Activated CD8-positive, alpha-beta memory T cell treated with anti-CD3 and anti-CD28 coated beads, Interleukin-2, amount 50 U/mL, for 24 hours (primary cell): ENCODE measurements around the gene RAP1B.
A peak's percentile ranks its signal among the peaks of the same experiment; 100 is the strongest.

Experiments
- DNase-seq: peaks from one replicate; pipeline ENCODE4 v3.0.0-alpha.2; 2020; ENCODE audit errors: extremely low read depth

Gene RAP1B

GRCh38 chr12:68610370-68611093 lies at the start of gene RAP1B:
Gene RAP1B, plus strand, starts transcription at chr12:68610899. Its CDS starts 37,826 bp downstream, at chr12:68648725.
- DNase-seq: peak; percentile 65

DNA sequence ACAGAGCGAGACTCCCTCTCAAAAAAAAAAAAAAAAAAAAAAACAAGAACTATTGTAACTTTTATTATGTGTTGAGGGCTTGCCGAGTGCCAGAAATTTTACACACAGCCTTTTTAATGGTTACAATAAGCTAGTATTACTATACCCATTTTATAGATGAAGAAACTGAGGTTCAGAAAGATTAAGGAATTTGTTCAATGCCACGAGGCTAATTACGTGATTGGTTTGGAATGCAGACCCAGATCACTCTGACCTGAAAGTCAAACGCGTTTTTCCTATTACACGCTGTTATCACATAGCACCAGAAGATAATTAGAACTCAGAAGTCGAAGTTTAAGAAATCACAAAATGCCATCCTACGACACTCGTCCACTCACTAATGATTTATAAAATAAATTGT lies 48.9 kb upstream of the RAP1B start:
- no peak for DNase-seq

GRCh38 chr12:68564166-68564565 lies 46.5 kb upstream of the RAP1B start:
- no peak for DNase-seq

GRCh38 chr12:68565391-68565903 lies 45.3 kb upstream of the RAP1B start:
- DNase-seq: no peak

GRCh38 chr12:68568922-68569569 lies 41.7 kb upstream of the RAP1B start:
- DNase-seq: no peak

- DNase-seq: no peak
Measured at GRCh38 chr12:68572661-68573060, 38.0 kb upstream of the RAP1B start.

GRCh38 chr12:68573406-68573805 lies 37.3 kb upstream of the RAP1B start:
- no peak for DNase-seq

DNA sequence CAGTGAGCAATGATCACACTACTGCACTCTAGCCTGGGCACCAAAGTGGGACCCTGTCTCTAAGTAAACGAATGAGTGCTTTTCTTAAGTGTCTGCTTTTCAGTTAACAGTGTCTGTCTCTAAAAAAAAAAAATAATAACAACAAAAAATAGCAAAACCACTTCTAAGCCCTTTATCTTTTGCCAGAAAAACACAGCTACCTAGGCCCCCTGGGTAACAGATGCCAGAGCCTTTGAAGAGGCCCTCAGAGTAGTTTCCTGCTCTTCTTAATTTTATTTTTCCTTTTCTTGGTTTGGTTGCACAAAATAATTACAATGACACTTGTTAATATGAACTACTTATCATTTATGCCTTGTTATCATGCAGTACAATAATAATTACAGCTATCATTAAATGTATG lies 32.8 kb upstream of the RAP1B start:
- no peak for DNase-seq

- no peak for DNase-seq
Measured at GRCh38 chr12:68578765-68579164, 31.9 kb upstream of the RAP1B start.

DNA sequence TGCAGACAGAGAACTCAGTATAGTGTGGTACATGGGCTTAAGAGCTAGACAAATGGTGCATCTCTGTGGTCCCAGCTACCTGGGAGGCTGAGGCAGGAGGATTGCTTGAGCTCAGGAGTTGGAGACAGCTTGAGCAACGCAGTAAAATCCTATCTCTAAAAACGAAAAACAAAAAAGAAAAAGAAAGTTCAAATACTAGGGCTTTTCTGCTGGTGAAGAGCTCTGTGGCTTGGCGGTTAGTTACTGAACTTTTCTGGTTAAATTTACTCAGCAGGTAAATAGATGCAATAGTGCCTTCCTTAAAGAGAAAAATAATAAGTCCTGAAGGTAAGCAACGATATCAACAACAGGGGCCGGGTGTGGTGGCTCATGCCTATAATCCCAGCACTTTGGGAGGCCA lies 31.4 kb upstream of the RAP1B start:
- DNase-seq: no peak

- no peak for DNase-seq
Measured at GRCh38 chr12:68580911-68581310, 29.8 kb upstream of the RAP1B start.

DNA sequence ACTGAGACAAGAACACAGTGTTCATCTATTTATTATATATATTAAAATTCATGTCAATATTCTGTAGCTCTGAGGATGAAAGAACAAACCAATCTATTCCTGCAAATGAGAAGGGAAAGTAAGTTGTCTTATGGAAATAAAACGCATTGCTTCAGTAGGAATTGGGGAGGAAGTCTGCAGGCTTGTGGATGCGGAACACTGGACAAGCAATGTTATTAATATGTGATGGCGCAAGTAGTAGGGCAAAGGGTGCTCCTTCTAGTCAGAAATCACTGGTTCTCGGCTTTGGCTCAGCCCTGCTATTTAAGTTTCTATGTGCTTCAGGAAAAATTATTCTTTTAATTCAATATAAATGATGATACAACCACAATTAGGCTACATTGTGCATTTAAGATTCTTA lies 28.8 kb upstream of the RAP1B start:
- DNase-seq: no peak

DNA sequence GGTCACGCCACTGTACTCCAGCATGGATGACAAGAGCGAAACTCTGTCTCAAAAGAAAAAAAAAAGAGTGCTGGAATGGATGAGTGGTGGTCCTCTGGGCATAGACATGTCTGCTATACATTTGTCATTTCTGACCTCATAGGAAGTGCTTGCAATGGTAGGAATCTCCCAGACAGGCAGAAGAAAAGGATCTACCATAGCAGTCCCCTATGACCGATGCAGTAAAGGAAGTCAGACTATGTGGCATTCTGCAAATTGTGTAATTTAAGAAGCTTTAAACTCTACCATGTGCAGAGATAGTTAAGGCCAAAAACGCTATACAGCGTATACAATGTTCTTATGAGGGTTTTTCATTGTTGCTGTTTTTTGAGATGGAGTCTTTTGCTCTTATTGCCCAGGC lies 24.7 kb upstream of the RAP1B start:
- no peak for DNase-seq

- no peak for DNase-seq
Measured at GRCh38 chr12:68587448-68587873, 23.2 kb upstream of the RAP1B start.

GRCh38 chr12:68589194-68589593 lies 21.5 kb upstream of the RAP1B start:
- no peak for DNase-seq

DNA sequence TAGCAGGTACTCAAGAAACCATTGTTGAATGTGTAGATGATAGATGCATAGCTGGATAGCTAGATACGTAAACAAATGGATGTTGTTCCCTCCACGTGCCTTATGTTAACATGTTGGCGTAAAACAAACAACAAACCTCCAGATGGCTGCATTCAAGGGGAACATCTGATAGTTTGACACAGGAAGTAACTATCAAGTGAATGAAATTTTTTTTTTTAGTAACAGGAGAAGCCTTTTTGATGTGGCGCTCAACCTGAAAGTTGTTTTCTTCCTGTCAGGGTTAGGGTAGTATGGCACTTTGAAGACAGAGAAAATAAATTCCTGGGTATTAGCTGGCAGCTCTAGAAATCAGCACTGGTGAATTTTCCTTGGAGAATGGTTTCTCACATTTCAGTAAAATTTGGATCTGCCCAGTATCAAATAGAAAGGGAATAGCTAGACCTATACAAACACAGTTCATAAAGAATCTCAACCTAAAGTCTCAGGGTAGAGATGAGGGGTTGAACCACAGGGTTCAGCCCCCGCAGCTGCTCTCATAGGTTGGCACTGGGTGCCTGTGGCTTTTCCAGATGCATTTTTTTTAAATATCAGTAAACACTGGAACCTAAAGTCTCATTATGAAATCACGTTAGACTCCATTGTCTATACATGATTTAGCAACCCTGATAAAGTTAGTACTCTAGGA lies 18.8 kb upstream of the RAP1B start:
- no peak for DNase-seq

GRCh38 chr12:68595241-68595640 lies 15.5 kb upstream of the RAP1B start:
- DNase-seq: no peak

DNA sequence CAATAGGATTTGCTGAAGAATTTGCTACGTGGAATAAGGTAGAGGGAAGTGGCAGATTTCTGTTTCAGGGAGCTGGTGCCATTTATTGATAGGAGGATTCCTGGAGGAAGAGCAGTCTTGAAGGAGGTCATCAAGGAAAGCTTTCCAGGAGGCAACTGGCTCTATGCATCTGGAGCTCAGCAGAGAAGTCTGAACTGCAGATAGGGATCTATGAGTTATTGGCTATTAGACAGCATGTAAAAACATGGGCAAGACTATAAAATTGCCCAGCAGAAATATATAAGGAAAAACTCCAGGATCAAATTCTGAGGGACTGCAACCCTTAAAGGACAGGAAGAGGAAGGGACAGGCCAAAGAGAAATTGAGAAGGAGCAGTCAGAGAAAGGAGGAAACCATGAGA lies 8.9 kb upstream of the RAP1B start:
- no peak for DNase-seq

- DNase-seq: no peak
Measured at GRCh38 chr12:68602720-68603119, 8.0 kb upstream of the RAP1B start.

DNA sequence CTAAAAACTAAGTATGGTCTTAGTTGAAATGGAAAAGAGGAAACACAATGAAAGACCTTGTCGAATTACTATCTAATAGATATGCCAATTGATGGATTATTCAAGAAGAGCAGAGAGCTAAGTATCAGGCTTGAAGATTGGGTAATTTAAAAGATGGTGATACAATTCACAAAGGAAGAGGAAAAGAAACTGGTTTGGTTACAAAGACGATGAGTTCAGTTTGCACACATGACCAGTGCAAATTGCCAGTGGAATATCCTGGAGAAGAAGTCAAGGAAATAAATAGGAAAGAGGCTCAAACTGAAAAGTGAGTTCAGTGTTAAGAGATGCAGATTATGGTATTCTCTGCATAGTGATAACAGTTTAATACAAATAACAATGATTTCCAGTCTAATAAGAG lies 2.5 kb upstream of the RAP1B start:
- no peak for DNase-seq

GRCh38 chr12:68609998-68610369 lies 715 bp upstream of the RAP1B start:
- no peak for DNase-seq

DNA sequence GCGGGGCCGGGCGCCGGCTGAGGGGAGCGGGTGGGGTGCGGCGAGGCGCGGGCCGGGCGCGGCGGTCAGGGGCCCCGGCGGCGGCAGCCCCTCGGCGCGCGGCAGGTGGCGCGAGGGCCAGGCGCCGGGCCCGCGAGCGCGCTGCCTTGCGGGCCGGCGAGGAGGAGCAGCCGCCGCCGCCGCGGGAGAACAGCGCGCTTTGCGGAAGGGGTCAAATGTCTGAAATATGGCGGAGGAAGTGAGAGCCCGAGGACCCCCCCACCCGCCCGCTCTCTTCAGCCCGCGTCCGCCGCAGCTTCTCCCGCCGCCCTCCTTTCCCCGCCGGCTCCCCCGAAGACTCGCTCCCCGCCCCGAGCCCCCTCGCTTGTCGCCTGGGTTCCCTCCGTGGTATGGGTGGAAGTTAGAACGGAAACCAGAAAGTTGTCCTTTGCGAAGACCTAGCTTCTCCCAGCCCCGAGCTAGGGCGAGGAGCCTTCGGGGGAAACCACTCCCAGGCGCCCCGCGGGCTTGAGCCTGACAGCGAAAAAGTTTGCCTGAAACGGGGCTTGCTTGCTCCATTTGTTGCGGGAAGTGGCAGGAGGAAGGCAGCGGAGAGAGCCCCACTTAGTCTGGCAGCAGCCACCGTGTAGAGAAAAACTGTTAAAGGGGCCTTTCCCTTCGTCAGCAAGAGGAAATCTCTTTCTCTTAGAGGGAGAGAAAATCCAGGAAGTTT lies 551 bp downstream of the RAP1B start:
- DNase-seq: no peak
